ENCODE data around the gene FAM222B. TPM values are rescaled to one million over a fixed set of nuclear protein-coding genes. Genes with fewer than 3 reads are reported as not detected.

FAM222B gene
- total and polyA plus RNA-seq, 9 of the 15 experiments (the other 6 are each of a cell fraction or from before 2014, with no cell fraction given): 4.0 to 34.6 (median 7.5) TPM

- TF ChIP-seq SMC3 (conservative IDR thresholded peaks at IDR 0.05; ENCODE audit: insufficient read depth, low read depth, low read length): 0 out of 2 replicates have a peak, but pooled peaks have one; percentile 0
- TF ChIP-seq CCNT2 (IDR thresholded peaks at IDR 0.05; ENCODE audit: borderline replicate concordance, extremely low read depth, insufficient read length, low read depth, low read length): peak; percentile 96
- TF ChIP-seq ZNF584 (CRISPR knock-in tag; IDR thresholded peaks at IDR 0.05; ENCODE audit: low read depth): no peak
- TF ChIP-seq, protein P1, sequence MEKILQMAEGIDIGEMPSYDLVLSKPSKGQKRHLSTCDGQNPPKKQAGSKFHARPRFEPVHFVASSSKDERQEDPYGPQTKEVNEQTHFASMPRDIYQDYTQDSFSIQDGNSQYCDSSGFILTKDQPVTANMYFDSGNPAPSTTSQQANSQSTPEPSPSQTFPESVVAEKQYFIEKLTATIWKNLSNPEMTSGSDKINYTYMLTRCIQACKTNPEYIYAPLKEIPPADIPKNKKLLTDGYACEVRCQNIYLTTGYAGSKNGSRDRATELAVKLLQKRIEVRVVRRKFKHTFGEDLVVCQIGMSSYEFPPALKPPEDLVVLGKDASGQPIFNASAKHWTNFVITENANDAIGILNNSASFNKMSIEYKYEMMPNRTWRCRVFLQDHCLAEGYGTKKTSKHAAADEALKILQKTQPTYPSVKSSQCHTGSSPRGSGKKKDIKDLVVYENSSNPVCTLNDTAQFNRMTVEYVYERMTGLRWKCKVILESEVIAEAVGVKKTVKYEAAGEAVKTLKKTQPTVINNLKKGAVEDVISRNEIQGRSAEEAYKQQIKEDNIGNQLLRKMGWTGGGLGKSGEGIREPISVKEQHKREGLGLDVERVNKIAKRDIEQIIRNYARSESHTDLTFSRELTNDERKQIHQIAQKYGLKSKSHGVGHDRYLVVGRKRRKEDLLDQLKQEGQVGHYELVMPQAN (IDR thresholded peaks at IDR 0.05; ENCODE audit: borderline replicate concordance): peak; percentile 87
- TF ChIP-seq CBFA2T3 (IDR thresholded peaks at IDR 0.05): no peak; the same call in 1 of the 2 replicates
- TF ChIP-seq, protein P2, sequence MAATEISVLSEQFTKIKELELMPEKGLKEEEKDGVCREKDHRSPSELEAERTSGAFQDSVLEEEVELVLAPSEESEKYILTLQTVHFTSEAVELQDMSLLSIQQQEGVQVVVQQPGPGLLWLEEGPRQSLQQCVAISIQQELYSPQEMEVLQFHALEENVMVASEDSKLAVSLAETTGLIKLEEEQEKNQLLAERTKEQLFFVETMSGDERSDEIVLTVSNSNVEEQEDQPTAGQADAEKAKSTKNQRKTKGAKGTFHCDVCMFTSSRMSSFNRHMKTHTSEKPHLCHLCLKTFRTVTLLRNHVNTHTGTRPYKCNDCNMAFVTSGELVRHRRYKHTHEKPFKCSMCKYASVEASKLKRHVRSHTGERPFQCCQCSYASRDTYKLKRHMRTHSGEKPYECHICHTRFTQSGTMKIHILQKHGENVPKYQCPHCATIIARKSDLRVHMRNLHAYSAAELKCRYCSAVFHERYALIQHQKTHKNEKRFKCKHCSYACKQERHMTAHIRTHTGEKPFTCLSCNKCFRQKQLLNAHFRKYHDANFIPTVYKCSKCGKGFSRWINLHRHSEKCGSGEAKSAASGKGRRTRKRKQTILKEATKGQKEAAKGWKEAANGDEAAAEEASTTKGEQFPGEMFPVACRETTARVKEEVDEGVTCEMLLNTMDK (IDR thresholded peaks at IDR 0.05; ENCODE audit: borderline replicate concordance, insufficient read depth, low read depth, low read length, poor library complexity, severe bottlenecking): peak; percentile 98
- no peak for TF ChIP-seq ZNF318 (IDR thresholded peaks at IDR 0.05; ENCODE audit: borderline replicate concordance in 1 of 2, low read depth in 1 of 2)
- TF ChIP-seq BCOR (IDR thresholded peaks at IDR 0.05): peak; percentile 14; the same call in 1 of the 2 replicates
Measured at GRCh38 chr17:28743243-28744103, 99.1 kb downstream of the FAM222B start, which contains the start of gene TRAF4 (continued).

All from K562 (cell line).